ENCODE data around the gene CD276.
A peak's percentile ranks its signal among the peaks of the same experiment; 100 is the strongest.

Gene CD276

DNA sequence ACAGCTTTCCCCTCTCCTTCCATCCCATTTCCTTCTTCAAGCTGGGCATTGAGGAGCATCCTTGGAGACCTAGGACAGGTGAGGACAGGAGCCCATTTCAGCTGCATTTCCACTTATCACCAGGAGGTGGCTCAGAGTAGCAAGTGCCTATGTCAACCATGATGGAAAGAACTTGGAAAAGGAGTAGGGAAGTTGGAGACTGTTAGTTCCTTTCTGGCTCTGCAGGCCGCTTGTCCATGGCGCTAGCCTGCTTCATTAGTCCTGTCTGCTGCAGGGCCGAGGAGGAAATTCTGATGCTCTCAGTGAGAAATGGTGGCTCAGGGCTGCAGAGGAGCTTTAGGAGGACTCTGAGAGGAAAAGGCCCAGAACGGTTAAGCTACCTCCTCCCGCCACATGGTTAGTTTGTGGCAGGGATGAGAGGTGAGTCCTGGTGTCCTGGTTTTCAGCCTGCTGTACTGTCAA lies 7.0 kb upstream of the CD276 start:
- Histone ChIP-seq H3K27me3 (ENCODE audit: insufficient read depth, low read length) (no peaks in the 10 kb centered on the region), H3K9ac (ENCODE audit: low read depth, low read length) (no peak overlapping the region), H3K4me3 (ENCODE audit: low read length) (no peak overlapping the region), H3K9me3 (ENCODE audit: insufficient read depth, low read depth, low read length) (no peaks in the 10 kb centered on the region), H3K36me3 (ENCODE audit: insufficient read depth, low read depth, low read length) (no peaks in the 10 kb centered on the region), H3K27ac (ENCODE audit: low read length) (no peak overlapping the region), H3K4me1 (ENCODE audit: insufficient read depth, low read length) (no peaks in the 10 kb centered on the region)

DNA sequence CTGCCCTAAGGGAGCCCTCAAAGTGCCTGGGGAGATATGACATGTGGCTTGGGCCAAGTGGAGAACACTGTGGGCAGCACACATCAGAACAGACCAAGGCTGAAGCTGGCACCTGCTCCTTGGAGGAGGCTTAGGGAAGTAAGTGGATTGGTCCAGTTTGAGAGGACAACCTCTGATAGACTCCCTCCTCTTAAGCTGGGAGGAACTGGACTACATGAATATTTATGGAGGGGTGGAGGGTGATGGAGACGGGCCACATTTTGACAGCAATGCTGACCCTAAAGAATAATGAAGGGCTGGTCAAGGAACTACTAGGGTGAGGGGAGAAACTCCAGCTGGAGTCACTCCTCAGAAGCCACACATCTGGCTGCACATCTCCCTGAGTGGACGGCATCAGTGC lies 6.5 kb upstream of the CD276 start:
- Histone ChIP-seq H3K4me1 (ENCODE audit: insufficient read depth, low read length) (no peaks in the 10 kb centered on the region), H3K27ac (ENCODE audit: low read length) (no peak overlapping the region), H3K36me3 (ENCODE audit: insufficient read depth, low read depth, low read length) (no peaks in the 10 kb centered on the region), H3K9ac (ENCODE audit: low read depth, low read length) (no peak overlapping the region), H3K27me3 (ENCODE audit: insufficient read depth, low read length) (no peaks in the 10 kb centered on the region), H3K9me3 (ENCODE audit: insufficient read depth, low read depth, low read length) (no peaks in the 10 kb centered on the region), H3K4me3 (ENCODE audit: low read length) (no peak overlapping the region)

DNA sequence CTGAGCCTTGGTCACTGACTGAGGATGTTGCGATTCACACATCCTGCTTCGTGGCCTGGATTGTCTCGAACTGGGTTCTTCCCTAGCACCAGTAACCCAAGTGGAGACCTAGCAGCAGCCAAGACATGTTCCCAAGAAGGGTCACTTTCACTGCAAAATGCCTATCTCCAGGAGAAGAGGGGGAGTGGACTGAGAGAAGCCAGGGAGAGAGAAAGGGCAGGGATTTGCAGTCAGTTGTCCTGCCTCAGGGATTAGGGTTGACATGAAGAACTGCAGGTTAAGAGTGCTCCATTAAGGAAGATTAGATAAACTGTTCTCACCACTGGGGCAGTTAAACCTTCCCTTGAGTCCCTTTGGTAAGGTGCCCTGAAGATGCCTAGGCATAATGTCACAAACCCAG lies 5.7 kb upstream of the CD276 start:
- Histone ChIP-seq H3K36me3 (ENCODE audit: insufficient read depth, low read depth, low read length) (no peaks in the 10 kb centered on the region), H3K9ac (ENCODE audit: low read depth, low read length) (no peak overlapping the region), H3K27ac (ENCODE audit: low read length) (no peak overlapping the region), H3K4me1 (ENCODE audit: insufficient read depth, low read length) (no peaks in the 10 kb centered on the region), H3K9me3 (ENCODE audit: insufficient read depth, low read depth, low read length) (no peaks in the 10 kb centered on the region), H3K4me3 (ENCODE audit: low read length) (no peak overlapping the region), H3K27me3 (ENCODE audit: insufficient read depth, low read length) (no peaks in the 10 kb centered on the region)

DNA sequence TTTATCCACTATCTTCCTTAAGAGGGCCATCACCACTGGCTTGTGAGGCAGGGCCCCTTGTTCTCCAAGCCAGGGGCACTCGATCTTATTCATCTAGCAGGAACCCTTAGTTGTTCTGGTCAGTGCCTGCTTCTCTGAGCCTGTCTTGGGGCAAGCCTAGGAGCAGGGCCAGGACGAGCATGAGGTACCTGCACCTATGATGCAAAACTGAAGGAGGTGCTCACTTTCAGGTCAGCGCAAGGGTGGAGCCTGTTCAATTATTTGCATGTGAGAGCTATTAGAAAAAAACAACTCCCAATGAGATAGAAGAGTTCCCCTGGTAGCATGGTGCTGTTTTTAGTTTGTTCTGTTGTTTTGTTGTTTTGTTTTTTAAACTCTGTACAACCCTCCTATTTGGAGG lies 5.0 kb upstream of the CD276 start:
- no peaks in the 10 kb centered on the region for H3K27me3 ChIP-seq (ENCODE audit: insufficient read depth, low read length)
- no peak overlapping the region for H3K27ac ChIP-seq (ENCODE audit: low read length)
- H3K9ac ChIP-seq (ENCODE audit: low read depth, low read length), result no peak overlapping the region
- no peak overlapping the region for H3K4me3 ChIP-seq (ENCODE audit: low read length)
- no peaks in the 10 kb centered on the region for H3K9me3 ChIP-seq (ENCODE audit: insufficient read depth, low read depth, low read length)
- H3K4me1 ChIP-seq (ENCODE audit: insufficient read depth, low read length), result no peaks in the 10 kb centered on the region
- no peaks in the 10 kb centered on the region for H3K36me3 ChIP-seq (ENCODE audit: insufficient read depth, low read depth, low read length)

DNA sequence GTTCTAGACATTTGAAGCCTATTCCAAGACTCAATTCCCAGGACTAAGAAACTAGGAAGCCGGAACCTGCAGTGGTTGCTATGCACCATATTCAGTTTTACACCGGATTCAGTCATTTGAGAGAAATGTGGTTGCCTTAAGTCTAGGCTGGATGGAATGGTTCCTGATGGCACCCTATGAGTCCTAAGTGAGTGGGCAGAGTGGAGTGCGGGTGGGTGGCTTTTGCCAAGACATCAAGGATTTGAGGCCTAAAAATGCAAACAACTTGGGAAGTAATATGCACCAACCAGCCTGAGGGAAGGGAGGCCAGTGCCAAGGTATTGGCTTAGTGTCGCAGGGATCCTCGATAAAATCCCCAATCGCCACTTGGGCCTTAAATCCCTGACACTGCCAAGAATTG lies 4.2 kb upstream of the CD276 start:
- Histone ChIP-seq H3K4me1 (ENCODE audit: insufficient read depth, low read length) (no peaks in the 10 kb centered on the region), H3K27me3 (ENCODE audit: insufficient read depth, low read length) (no peaks in the 10 kb centered on the region), H3K9me3 (ENCODE audit: insufficient read depth, low read depth, low read length) (no peaks in the 10 kb centered on the region), H3K9ac (ENCODE audit: low read depth, low read length) (no peak overlapping the region), H3K36me3 (ENCODE audit: insufficient read depth, low read depth, low read length) (no peaks in the 10 kb centered on the region), H3K4me3 (ENCODE audit: low read length) (no peak overlapping the region), H3K27ac (ENCODE audit: low read length) (no peak overlapping the region)

DNA sequence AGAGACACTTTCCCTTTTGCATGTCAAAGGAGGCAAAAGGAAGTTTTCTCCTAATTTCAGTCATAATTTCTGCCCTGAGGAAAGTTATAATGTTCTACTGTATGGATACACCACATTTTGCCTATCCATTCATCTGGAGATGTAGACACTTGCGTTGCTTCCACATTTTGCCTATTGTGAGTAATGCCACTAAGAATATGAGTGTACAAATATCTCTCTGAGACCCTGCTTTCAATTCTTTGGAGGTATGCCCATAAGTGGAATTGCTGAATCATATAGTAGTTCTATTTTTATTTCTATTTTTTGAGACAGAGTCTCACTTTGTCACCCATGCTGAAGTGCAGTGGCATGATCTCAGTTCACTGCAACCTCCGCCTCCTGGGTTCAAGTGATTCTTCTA lies 3.6 kb upstream of the CD276 start:
- Histone ChIP-seq H3K27me3 (ENCODE audit: insufficient read depth, low read length) (no peaks in the 10 kb centered on the region), H3K4me1 (ENCODE audit: insufficient read depth, low read length) (peaks cover under 1% of the 10 kb centered on the region; the same call in 1 of the 2 replicates), H3K36me3 (ENCODE audit: insufficient read depth, low read depth, low read length) (no peaks in the 10 kb centered on the region)

DNA sequence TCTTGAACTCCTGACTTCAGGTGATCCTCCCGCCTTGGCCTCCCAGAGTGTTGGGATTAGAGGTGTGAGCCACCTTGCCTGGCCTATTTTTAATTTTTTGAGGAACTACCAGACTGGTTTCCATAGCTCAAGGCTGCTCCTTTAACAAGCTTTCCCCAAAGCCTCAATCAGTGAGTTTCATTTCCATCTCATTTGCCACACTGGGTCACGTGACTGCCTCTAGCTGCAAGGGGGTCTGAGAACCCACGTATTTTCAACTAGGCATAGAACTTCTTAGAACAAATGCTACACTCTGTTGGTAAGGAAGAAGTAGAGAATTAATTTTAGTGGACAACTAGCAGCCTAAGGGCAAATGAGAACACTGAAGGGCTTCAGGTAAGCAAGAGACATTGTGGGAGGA lies 3.1 kb upstream of the CD276 start:
- Histone ChIP-seq H3K4me3 (ENCODE audit: low read length) (no peak overlapping the region), H3K36me3 (ENCODE audit: insufficient read depth, low read depth, low read length) (no peaks in the 10 kb centered on the region), H3K4me1 (ENCODE audit: insufficient read depth, low read length) (peaks cover 6% of the 10 kb centered on the region), H3K9ac (ENCODE audit: low read depth, low read length) (no peak overlapping the region), H3K27me3 (ENCODE audit: insufficient read depth, low read length) (no peaks in the 10 kb centered on the region), H3K9me3 (ENCODE audit: insufficient read depth, low read depth, low read length) (no peaks in the 10 kb centered on the region), H3K27ac (ENCODE audit: low read length) (no peak overlapping the region)

More for the DNA sequence above, 3.6 kb upstream of the CD276 start:
- H3K4me3 ChIP-seq (ENCODE audit: low read length), result no peak overlapping the region
- H3K9ac ChIP-seq (ENCODE audit: low read depth, low read length), result no peak overlapping the region
- no peaks in the 10 kb centered on the region for H3K9me3 ChIP-seq (ENCODE audit: insufficient read depth, low read depth, low read length)
- H3K27ac ChIP-seq (ENCODE audit: low read length), result no peak overlapping the region

DNA sequence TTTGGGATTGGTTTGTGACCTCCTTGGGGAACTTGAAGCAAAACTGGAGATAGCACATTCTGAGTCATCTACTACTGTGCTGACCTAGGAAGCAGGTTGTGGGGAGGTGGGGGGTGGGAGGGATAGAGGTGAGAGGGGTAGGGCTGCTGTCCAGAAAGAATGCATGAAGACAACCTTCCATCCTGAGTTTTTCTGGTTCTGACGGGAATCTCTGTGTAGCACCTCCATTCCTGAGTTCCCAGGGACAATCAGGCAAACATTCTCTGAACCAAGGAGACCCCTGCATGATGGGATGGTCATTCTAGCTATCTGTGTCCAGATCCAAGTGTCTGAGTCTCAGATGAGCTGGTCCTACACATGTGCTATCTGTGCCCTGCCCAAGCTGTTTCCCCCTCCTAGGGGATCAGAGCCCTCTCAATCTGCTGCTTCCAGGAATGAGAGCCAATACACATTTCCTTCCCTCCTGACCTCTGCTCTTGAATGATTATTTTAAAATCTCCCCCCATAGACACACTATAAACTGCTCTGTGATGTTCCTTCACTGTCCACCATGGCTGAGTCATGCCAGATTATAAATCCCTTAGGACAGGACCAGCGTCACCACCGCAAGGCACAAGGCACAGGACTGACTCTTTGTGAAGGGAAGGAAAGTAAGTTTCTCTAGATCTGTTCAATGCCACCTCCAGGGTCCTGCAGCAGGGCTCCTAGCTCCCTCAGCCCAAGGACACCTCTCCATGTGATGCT lies 2.2 kb upstream of the CD276 start:
- H3K4me3 ChIP-seq (ENCODE audit: low read length), result no peak overlapping the region
- H3K4me1 ChIP-seq (ENCODE audit: insufficient read depth, low read length), result peaks cover 7% of the 10 kb centered on the region
- no peak overlapping the region for H3K27ac ChIP-seq (ENCODE audit: low read length)
- H3K27me3 ChIP-seq (ENCODE audit: insufficient read depth, low read length), result no peaks in the 10 kb centered on the region
- no peaks in the 10 kb centered on the region; the same call in 1 of the 2 replicates for H3K36me3 ChIP-seq (ENCODE audit: insufficient read depth, low read depth, low read length)
- no peaks in the 10 kb centered on the region for H3K9me3 ChIP-seq (ENCODE audit: insufficient read depth, low read depth, low read length)
- no peak overlapping the region for H3K9ac ChIP-seq (ENCODE audit: low read depth, low read length)

DNA sequence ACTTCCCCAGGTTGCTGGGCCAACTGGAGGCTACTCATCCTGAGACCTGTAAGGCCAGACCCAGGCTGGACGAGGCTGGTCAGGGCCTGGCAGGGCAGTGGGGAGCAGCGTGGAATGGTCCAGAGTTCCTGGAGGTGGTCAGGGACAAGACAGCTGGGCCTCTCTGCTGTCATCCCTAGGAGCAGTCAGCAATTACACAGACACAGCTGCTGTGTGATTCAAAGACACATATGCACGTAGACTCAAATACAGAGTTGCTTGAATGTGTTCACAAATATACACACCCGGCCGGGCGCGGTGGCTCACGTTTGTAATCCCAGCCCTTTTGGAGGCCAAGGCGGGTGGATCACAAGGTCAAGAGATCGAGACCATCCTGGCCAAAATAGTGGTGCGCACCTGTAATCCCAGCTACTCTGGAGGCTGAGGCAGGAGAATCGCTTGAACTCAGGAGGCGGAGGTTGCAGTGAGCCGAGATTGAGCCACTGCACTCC lies 1.5 kb upstream of the CD276 start:
- H3K9ac ChIP-seq (ENCODE audit: low read depth, low read length), result no peak overlapping the region
- no peak overlapping the region for H3K4me3 ChIP-seq (ENCODE audit: low read length)
- H3K36me3 ChIP-seq (ENCODE audit: insufficient read depth, low read depth, low read length), result no peaks in the 10 kb centered on the region; the same call in 1 of the 2 replicates
- peaks cover 12% of the 10 kb centered on the region for H3K4me1 ChIP-seq (ENCODE audit: insufficient read depth, low read length)
- H3K27ac ChIP-seq (ENCODE audit: low read length), result no peak overlapping the region
- no peaks in the 10 kb centered on the region for H3K9me3 ChIP-seq (ENCODE audit: insufficient read depth, low read depth, low read length)
- no peaks in the 10 kb centered on the region for H3K27me3 ChIP-seq (ENCODE audit: insufficient read depth, low read length)

DNA sequence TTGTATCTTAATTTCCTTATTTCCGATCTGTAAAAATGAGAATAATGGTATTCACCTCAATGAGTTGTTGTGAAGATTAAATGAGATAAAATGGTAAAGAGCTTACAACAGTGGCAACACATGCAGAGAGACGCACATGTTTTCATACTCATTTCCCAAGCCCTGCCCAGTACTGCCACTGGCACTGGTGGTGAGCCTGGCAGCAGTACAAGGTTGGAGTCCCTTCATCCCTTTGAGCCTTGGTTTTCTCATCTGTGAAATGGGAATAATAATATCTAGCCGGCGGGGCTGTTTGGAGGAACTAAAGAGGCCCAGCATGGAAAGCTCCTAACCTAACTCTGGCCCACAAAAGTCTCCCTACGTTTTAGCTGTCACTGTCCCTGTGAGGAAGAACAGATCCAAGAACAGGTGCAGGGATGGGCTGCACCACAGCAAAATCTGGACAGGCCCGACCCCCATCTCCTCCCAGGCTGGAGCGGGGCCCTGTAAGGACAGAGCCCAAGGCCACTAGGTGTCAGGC lies 866 bp upstream of the CD276 start:
- H3K27me3 ChIP-seq (ENCODE audit: insufficient read depth, low read length), result no peaks in the 10 kb centered on the region
- peaks cover 15% of the 10 kb centered on the region for H3K4me1 ChIP-seq (ENCODE audit: insufficient read depth, low read length)
- H3K9ac ChIP-seq (ENCODE audit: low read depth, low read length), result peak overlapping the region; percentile 73; the same call in 1 of the 2 replicates
- H3K27ac ChIP-seq (ENCODE audit: low read length), result peak overlapping the region; percentile 26
- H3K36me3 ChIP-seq (ENCODE audit: insufficient read depth, low read depth, low read length), result no peaks in the 10 kb centered on the region; the same call in 1 of the 2 replicates
- H3K9me3 ChIP-seq (ENCODE audit: insufficient read depth, low read depth, low read length), result no peaks in the 10 kb centered on the region
- peak overlapping the region; percentile 71 for H3K4me3 ChIP-seq (ENCODE audit: low read length)

DNA sequence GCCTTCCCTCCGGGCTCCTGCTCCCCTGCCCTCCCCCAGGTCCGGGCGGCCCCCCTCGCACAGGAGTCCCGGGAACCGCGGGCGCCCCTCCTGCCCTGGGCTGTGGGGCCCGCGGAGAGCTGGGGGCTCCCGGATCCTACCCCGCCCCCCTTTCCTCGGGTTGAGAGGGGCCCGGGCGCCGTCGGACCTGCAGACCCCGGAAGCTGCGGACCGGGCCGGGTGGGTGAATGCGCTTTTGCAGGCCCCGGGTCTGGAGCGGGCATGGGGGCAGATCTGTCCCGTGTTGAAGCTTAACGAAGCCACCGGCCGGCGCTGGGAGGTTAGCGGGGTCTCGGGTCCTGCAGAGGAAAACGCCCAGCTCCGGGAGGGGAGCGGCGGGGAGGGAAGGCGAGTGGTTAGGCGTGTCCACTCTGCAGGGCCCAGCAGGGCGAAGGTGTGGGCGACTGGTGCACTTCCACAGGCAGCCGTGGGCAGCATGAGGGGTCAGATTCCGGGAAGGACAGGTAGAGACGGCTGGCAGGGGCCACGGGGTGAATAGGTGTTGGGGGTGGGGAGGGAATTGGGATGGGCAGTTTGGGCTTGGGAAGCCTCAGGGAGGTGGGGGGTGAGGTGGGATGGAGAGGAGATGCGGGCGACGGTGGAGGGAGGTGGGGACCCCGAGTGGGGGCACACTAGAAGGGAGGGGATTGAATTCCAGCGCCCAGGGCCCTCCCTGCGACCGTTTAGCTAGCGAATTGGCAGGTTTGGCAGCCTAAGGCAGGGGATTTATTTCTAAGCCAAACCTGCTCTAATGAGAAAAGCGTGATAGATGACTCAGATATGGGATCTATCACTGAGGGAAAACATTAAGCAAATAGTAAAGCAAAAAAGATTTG lies 635 bp downstream of the CD276 start:
- peak overlapping the region; percentile 81; the same call in 1 of the 2 replicates for H3K9ac ChIP-seq (ENCODE audit: low read depth, low read length)
- H3K4me3 ChIP-seq (ENCODE audit: low read length), result peak overlapping the region; percentile 71
- H3K27ac ChIP-seq (ENCODE audit: low read length), result peak overlapping the region; percentile 15
- no peaks in the 10 kb centered on the region for H3K27me3 ChIP-seq (ENCODE audit: insufficient read depth, low read length)
- H3K36me3 ChIP-seq (ENCODE audit: insufficient read depth, low read depth, low read length), result no peaks in the 10 kb centered on the region; the same call in 1 of the 2 replicates
- H3K4me1 ChIP-seq (ENCODE audit: insufficient read depth, low read length), result peaks cover 15% of the 10 kb centered on the region
- H3K9me3 ChIP-seq (ENCODE audit: insufficient read depth, low read depth, low read length), result no peaks in the 10 kb centered on the region

All from iPS-20b (cell line).